Measurements from ENCODE around the gene TCP11L2. TPM values are rescaled to one million over a fixed set of nuclear protein-coding genes. Genes with fewer than 3 reads are reported as not detected.

The TCP11L2 gene
- total RNA-seq, 4 donors from 2014 or later, result 55.5 to 81.4 (median 72.7) TPM

DNA sequence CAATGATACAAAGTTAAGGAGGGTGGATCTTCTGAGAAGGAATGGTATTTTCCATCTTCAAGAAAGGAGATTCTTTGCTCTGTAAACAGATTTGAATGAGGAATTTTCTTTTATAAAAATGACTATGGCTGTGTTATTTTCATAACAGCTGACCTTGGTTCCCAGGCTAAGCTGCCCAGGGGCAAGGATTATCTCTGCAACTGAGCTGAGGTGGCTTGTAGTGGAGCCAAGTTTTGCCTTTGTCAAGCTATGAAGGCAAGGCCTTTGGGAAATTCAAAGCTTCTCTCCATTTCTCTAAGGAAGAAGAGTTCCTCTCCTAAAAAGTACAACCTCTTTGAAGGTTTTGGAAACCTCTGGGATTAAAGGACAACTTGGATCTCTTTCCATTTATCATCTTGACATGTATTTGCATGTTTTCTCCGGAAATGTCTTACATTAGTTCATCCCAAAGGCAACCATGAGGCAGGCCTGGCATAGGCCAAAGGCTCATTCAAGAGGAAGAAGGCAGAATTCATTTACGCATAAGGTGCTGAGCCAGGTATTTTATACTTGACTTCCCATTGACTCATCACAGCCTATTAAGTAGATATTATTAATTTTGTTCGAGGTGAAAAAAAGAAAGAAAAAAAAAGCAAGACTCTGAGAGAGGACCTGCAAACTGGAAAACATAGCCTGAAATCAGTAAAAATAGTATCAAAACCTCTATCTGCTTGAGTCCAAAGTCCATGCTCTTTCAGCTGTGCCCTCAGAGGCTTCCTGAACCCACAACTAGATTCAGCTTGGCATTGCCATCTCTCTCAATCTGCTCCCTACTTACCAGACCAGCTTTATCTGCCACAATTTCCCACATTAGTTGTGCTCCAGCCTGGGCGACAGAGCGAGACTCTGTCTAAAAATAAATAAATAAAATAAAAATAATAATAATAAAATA lies 30.7 kb upstream of the TCP11L2 start:
- no peak overlapping the region for H3K4me3 ChIP-seq (ENCODE audit: low read depth, poor library complexity, severe bottlenecking)
- intact Hi-C loops (cut with DNase I; ENCODE audit: low total_unique reads), result no loop called here
- WGBS, 2 donors, result 53 to 76% methylated on average over 5 of the region's 5 CpGs
- TF ChIP-seq, protein P1, sequence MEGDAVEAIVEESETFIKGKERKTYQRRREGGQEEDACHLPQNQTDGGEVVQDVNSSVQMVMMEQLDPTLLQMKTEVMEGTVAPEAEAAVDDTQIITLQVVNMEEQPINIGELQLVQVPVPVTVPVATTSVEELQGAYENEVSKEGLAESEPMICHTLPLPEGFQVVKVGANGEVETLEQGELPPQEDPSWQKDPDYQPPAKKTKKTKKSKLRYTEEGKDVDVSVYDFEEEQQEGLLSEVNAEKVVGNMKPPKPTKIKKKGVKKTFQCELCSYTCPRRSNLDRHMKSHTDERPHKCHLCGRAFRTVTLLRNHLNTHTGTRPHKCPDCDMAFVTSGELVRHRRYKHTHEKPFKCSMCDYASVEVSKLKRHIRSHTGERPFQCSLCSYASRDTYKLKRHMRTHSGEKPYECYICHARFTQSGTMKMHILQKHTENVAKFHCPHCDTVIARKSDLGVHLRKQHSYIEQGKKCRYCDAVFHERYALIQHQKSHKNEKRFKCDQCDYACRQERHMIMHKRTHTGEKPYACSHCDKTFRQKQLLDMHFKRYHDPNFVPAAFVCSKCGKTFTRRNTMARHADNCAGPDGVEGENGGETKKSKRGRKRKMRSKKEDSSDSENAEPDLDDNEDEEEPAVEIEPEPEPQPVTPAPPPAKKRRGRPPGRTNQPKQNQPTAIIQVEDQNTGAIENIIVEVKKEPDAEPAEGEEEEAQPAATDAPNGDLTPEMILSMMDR (IDR thresholded peaks at IDR 0.05), result no peak
- TF ChIP-seq POLR2A (IDR thresholded peaks at IDR 0.05), result no peak
- DNase-seq (ENCODE audit: low spot score in 2 of 2), result no peak

GRCh38 chr12:106273491-106273890 lies 29.0 kb upstream of the TCP11L2 start:
- no peak for DNase-seq (ENCODE audit: low spot score in 2 of 2)
- 85 to 95% methylated on average over 6 of the region's 6 CpGs for WGBS, 2 donors
- intact Hi-C loops (cut with DNase I; ENCODE audit: low total_unique reads), result no loop called here
- TF ChIP-seq POLR2A (IDR thresholded peaks at IDR 0.05), result no peak
- H3K4me3 ChIP-seq (ENCODE audit: low read depth, poor library complexity, severe bottlenecking), result no peak overlapping the region

GRCh38 chr12:106274012-106274411 lies 28.5 kb upstream of the TCP11L2 start:
- H3K4me3 ChIP-seq (ENCODE audit: low read depth, poor library complexity, severe bottlenecking), result no peak overlapping the region
- TF ChIP-seq, protein P1 (IDR thresholded peaks at IDR 0.05), result no peak
- TF ChIP-seq POLR2A (IDR thresholded peaks at IDR 0.05), result no peak
- 91% methylated on average over 6 of the region's 6 CpGs for WGBS, 2 donors
- intact Hi-C loops (cut with DNase I; ENCODE audit: low total_unique reads), result no loop called here
- DNase-seq (ENCODE audit: low spot score in 2 of 2), result no peak

- no peak for DNase-seq (ENCODE audit: low spot score in 2 of 2)
- intact Hi-C loops (cut with DNase I; ENCODE audit: low total_unique reads), result no loop called here
- 70 to 71% methylated on average over 7 of the region's 7 CpGs for WGBS, 2 donors
Measured at GRCh38 chr12:106274575-106275121, 27.9 kb upstream of the TCP11L2 start.

GRCh38 chr12:106275458-106275857 lies 27.1 kb upstream of the TCP11L2 start:
- TF ChIP-seq, protein P1 (IDR thresholded peaks at IDR 0.05), result no peak
- no peak for TF ChIP-seq POLR2A (IDR thresholded peaks at IDR 0.05)
- H3K4me3 ChIP-seq (ENCODE audit: low read depth, poor library complexity, severe bottlenecking), result no peak overlapping the region
- WGBS, 2 donors, result 78 to 80% methylated on average over 9 of the region's 9 CpGs
- DNase-seq (ENCODE audit: low spot score in 2 of 2), result no peak
- intact Hi-C loops (cut with DNase I; ENCODE audit: low total_unique reads), result no loop called here

More at GRCh38 chr12:106274575-106275121, 27.9 kb upstream of the TCP11L2 start:
- no peak for TF ChIP-seq POLR2A (IDR thresholded peaks at IDR 0.05)
- TF ChIP-seq, protein P1 (IDR thresholded peaks at IDR 0.05), result no peak
- no peak overlapping the region for H3K4me3 ChIP-seq (ENCODE audit: low read depth, poor library complexity, severe bottlenecking)

- WGBS, 2 donors, result 78 to 93% methylated on average over 4 of the region's 4 CpGs
- no peak for TF ChIP-seq POLR2A (IDR thresholded peaks at IDR 0.05)
- intact Hi-C loops (cut with DNase I; ENCODE audit: low total_unique reads), result no loop called here
- no peak overlapping the region for H3K4me3 ChIP-seq (ENCODE audit: low read depth, poor library complexity, severe bottlenecking)
- DNase-seq (ENCODE audit: low spot score in 2 of 2), result no peak
Measured at GRCh38 chr12:106276032-106276740, 26.3 kb upstream of the TCP11L2 start.
